GM19324 (cell line): ENCODE measurements around the gene MARF1.

Experiments
- ATAC-seq: cut with Tn5 transposase; IDR thresholded peaks from one replicate; pipeline ENCODE4 v1.9.1; 2021; ENCODE audit warnings: mild to moderate bottlenecking, moderate library complexity; ENCODE audit not compliant: unreplicated experiment, low FRiP score

The MARF1 gene

DNA sequence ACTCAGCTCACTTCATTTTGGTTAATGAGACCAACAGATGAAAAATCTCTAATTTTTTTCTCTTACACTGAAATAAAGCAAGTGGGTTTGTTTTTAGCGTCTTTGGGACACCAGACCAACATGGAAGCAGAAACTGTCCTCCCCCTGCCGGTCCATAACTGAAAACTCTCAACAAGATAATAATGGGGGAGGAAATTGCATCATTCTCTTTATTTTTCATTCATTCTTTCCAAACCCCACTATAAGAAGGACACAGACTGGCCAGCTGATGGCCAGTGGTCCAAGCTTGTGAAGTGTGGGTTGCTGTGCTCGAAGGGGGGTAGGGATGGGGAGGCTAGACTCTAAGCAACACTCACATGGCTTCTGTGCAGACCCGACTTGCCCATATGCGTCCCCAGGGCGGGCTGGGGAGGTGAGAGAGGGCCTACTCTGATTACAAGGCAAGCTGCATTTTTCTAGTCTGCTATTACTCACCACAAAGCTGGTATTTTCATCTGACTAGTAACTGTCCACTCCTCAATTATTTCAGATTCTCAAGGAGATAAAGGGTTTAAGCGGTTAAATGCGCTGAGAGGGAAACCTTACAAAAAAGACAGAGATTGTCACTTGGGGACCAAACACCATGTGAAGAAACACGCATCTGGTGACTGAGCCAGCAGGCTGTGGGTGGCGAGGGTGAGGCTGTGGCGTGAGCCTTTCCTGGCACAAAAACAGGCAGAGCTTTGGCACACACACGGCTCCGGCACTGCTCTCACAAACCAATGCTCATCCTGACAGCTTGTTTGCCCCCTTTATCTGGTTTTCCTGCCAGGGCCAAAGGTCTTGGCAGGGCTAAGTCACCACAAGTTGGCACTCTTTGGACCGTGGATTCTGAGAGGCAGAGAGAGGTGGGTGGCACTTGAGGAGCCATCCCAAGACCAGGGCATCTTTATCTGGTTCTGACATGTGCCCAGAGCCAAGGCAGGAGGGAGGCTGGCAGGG, 38.2 kb downstream of the MARF1 start:
- ATAC-seq, result no peak

DNA sequence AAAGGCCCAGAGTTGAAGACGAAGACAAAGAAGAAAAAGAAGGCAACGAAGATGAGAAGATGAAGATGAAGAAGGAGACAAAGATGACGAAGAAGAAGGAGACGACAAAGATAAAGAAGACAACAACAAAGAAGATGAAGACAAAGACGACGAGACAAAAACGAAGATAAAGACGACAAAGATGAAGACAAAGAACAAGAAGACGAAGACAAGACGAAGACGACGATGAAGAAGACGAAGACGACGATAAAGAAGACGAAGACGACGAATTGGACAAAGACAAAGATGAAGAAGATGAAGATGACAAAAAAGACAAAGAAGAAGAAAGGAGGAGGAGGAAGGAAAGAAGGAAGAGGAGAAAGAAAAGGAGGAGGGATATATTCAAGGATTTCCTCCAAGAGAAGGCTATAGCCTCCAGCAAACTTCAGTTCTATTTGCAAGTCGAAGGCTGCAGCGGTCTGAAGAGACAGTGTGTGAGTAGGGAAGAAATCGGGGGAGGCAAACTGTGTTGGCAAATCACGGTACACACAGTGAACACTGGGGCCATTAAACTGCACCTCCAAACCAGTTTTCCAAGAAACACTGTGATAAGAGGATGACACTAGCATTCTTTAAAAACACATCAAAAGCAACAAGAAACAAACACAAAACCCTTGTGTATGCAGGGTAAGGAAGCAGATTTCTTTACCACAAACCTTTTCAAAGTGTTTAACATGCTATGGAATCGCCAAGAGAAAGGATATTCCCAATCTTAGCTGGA, 40.5 kb downstream of the MARF1 start:
- ATAC-seq, result no peak

DNA sequence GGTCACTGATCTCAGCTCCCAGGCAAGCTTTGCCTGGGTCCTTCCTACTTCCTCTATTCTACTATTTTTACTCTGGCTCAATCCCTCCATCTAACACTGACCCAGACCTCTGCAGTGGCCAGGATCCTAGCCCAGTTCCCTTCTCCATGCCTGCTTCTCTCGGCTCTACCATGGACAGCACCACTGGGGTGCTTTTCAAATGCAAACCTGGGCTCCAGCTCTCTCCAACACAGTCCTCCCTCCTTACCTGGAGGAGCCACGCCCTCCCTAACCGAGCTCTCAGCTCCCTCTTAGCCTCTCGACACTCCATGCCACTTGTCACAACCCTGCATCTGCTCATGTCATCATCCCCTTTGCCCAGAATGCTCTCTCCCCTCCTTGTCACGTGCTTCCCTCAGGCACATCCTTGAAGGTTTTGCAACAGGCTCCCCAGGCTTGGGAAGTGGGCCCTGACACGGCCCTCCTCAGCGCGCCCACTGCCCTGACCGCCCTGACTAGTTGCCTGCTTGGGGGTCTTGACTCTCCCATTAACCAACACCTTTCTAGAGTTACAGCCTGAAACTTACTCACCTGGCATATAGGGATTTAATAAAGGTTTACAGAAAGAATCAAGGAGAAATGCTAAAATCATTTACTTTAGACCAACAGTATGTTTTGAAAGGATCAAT, 41.6 kb downstream of the MARF1 start:
- ATAC-seq, result no peak

DNA sequence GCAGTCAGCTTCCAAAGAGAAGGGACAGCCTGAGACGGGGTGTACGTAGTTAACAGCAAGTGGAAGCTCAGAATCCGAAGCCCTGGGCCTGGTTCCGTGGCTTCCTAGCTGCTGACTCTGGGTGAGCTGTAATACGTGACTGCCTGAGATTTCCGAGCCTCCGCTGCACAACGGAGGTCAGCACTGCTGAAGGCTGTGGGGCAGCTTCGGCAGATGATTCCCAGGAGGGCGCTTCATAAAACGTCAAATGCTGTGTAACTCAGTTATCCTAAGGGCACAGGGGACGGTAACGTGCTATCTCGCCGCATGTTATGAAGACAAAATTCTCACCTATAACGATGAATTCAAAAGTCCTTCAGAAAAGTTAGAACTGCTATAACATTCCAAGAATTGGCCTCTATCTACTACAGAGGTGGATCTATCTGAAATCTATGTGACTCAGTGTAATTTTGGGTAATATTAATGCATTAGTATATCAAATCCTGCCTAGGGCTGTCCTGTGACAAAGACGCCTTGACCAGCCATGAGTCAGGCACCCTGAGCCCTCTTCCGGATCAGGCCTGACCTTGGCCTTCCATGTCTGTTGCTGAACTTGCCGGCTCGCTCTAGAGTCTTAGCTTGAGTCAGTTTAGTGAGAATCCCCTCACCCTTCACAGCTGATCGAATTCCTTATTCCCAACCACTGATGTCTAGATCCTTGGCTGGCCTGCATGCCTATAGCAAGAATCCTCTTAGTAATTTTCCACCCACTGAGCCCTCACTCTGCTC, 43.5 kb downstream of the MARF1 start:
- ATAC-seq, result no peak

DNA sequence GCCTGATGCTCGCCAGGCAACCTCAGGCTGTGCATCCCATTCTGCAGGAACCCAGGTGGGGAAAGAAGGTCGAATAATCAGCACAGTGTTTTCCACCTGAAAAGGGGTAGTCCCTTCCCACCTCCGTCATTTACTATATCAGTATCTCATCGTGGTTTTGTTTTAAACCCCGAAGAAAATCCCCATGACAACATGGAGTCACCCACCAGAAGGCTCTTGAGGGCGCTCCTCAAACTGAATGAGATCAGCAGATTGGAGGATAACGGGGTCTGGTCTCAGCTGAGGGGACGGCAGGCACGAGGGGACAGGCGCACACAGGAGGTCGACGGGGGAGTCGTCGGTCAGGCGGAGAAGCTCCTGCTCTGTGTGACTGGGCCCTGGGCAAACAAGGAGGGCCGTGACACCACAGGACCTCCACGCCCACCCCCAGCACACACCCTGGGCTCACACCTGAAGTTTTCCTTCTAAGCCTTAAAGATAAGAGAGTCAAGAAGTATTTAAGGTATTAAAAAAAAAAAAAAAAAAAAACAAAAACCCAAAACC, 44.2 kb downstream of the MARF1 start:
- ATAC-seq, result no peak

- ATAC-seq, result no peak
These were observed 44.9 kb downstream of the MARF1 start for GRCh38 chr16:15597822-15598647.

DNA sequence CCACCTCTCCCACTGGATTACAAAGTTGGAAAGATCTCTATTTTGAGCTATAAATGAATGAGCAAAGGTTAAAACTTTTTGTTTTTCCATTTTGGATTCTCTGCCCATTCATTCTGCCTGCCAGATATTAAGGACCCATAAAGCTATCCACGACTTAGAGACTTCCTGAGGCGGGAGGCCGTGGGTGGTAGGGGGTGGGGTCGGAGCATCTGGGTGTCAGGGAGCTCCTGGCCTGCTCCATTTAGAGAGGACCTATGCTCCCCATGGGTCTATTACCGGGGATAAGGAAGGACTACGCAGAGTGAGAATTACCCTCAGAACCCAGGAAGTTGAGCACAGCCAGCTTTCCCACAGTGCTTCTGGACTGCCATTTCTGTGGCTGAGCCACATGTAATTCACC, 45.8 kb downstream of the MARF1 start:
- ATAC-seq, result no peak

GRCh38 chr16:15594711-15595320, 48.1 kb downstream of the MARF1 start:
- ATAC-seq, result no peak

- no peak for ATAC-seq
These were observed 49.7 kb downstream of the MARF1 start for GRCh38 chr16:15593235-15593634.

GRCh38 chr16:15592324-15592723, 50.6 kb downstream of the MARF1 start:
- no peak for ATAC-seq

- no peak for ATAC-seq
These were observed 55.7 kb downstream of the MARF1 start for GRCh38 chr16:15587152-15587825.

- no peak for ATAC-seq
These were observed 56.2 kb downstream of the MARF1 start for GRCh38 chr16:15586716-15587115.

- no peak for ATAC-seq
These were observed 57.0 kb downstream of the MARF1 start for GRCh38 chr16:15585956-15586355.

DNA sequence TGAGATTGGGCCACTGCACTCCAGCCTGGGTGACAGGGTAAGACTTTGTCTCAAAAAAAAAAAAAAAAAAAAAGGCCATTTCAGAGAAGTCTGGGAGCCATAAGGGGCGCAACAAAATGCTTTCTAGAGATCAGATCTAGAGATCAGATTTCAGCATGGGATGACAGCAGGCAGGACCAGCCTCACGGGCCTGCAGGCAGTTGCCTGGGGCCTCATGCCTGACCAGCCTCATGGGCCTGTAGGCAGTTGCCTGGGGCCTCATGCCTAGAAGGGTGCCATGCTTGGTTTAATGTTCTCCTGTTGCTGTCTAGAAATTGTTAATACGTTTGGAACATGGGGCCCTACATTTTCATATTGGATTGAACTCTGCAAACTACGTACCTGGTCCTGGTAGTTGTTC, 59.4 kb downstream of the MARF1 start:
- no peak for ATAC-seq

DNA sequence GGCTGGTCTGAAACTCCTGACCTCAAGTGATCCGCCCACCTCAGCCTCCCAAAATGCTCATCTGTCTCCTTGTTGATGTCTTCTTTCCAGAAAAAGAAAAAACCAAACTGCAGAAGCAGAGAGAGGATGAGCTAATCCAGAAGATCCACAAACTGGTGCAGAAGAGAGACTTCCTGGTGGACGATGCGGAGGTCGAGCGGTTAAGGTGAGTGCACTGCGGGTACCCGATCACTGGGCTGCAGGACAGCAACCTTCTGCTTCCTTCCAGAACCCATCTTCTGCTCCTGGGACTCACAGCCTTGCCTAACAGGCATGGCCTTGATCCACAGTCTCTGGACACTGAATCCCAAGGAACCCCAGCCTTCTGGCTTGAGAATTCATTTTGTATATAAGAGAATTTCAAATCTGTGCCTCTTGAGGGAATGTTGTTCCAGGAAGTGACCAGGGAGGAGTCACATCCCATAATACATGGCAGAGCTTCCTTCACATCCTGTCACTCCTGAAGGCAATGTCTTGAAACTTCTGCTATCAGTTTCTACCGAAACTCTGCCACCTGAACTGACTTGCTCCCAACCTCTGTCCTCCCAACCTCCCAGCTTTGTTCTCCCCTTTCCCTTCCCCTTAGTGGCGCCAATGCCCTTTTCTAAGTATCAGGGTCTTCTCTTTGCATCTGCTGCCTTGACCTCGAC, 61.7 kb downstream of the MARF1 start:
- ATAC-seq, result no peak

- no peak for ATAC-seq
These were observed 64.1 kb downstream of the MARF1 start for GRCh38 chr16:15578824-15579223.
